ENCODE measurements around the gene ONECUT2. TPM values are rescaled to one million over a fixed set of nuclear protein-coding genes. Genes with fewer than 3 reads are reported as not detected.
"Not testable (repeated sequence)": the region's sequence is repeated elsewhere in the genome, so short reads cannot be mapped to it uniquely, and the experiment has no call there.

ONECUT2 gene
- total RNA-seq, 4 donors from 2014 or later = under 0.01 to 0.06 TPM; not detected in 2

DNA sequence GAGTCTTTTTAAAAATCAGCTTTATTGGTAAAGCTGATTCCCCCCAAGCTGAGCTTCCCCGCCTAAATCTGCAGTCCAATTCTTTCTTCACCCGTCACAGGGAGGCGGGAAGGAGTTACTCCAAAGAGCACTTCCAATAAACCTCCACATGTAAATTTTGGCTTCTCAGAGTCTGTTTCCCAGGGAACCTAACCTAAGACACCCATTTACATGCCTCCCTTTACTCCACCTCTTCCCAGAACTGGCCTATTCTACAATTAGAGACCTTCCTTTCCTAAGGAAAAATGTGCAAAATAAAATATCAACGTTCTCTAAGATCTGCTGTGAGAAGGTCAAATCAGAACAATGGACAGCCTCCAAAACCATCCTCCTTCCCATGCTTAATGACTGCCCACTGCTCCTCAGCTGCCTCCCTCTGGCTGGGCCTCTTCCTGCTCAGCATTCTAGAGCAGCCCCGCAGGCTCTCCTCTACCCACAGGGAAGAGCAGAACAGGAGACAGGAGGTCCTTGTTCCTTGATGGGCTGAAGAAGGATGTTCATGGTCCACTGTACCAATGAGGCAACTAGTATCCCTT, 63.6 kb downstream of the ONECUT2 start:
- TF ChIP-seq, protein P1, sequence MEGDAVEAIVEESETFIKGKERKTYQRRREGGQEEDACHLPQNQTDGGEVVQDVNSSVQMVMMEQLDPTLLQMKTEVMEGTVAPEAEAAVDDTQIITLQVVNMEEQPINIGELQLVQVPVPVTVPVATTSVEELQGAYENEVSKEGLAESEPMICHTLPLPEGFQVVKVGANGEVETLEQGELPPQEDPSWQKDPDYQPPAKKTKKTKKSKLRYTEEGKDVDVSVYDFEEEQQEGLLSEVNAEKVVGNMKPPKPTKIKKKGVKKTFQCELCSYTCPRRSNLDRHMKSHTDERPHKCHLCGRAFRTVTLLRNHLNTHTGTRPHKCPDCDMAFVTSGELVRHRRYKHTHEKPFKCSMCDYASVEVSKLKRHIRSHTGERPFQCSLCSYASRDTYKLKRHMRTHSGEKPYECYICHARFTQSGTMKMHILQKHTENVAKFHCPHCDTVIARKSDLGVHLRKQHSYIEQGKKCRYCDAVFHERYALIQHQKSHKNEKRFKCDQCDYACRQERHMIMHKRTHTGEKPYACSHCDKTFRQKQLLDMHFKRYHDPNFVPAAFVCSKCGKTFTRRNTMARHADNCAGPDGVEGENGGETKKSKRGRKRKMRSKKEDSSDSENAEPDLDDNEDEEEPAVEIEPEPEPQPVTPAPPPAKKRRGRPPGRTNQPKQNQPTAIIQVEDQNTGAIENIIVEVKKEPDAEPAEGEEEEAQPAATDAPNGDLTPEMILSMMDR (IDR thresholded peaks at IDR 0.05) = no peak
- no peak for DNase-seq (ENCODE audit: low spot score)
- ATAC-seq (ENCODE audit: low FRiP score) = no peak

DNA sequence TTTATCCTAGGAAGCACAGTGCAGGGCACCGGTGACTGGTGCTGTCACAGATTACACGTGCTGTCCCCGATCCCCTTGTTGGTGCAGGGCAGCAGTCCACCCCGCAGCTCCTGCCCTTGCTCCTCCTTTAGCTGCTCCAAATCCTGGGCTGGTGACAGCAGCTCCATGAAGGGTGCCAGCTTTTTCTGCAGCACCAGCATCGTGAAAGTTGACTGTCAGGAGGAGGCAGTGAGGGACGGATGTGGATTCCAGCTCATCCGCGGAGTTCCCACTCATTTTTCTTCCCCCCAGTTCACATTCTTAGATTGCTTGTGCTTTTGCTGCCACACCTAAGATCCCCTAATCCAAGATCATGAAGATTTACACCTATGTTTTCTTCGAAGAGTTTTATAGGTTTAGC, 67.5 kb downstream of the ONECUT2 start:
- ATAC-seq (ENCODE audit: low FRiP score) (no peak), DNase-seq (ENCODE audit: low spot score) (no peak)
- TF ChIP-seq, protein P1 (IDR thresholded peaks at IDR 0.05) = no peak

- no peak for ATAC-seq (ENCODE audit: low FRiP score)
- TF ChIP-seq, protein P1 (IDR thresholded peaks at IDR 0.05) = no peak
- no peak for DNase-seq (ENCODE audit: low spot score)
These were observed 70.1 kb downstream of the ONECUT2 start for GRCh38 chr18:57505231-57505630.

DNA sequence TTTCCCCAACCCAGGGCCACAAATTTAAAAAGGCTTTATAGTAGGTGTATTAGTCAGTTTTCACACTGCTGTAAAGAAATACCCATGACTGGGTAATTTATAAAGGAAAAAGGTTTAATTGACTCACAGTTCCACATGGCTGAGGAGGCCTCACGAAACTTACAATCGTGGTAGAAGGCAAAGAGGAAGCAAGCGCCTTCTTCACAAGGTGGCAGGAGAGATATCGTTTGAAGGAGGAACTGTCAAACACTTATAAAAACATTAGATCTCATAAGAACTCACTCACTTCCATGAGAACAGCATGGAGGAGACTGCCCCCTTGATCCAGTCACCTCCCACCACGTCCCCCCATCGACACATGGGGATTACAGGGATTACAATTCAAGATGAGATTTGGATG, 80.9 kb downstream of the ONECUT2 start:
- TF ChIP-seq, protein P1 (IDR thresholded peaks at IDR 0.05) = no peak
- ATAC-seq (ENCODE audit: low FRiP score) = no peak
- no peak for DNase-seq (ENCODE audit: low spot score)

GRCh38 chr18:57518533-57518932, 83.4 kb downstream of the ONECUT2 start:
- no peak for ATAC-seq (ENCODE audit: low FRiP score)
- DNase-seq (ENCODE audit: low spot score) = no peak
- TF ChIP-seq, protein P1 (IDR thresholded peaks at IDR 0.05) = no peak

GRCh38 chr18:57519668-57520424, 84.7 kb downstream of the ONECUT2 start:
- TF ChIP-seq, protein P1 (IDR thresholded peaks at IDR 0.05) = no peak
- ATAC-seq (ENCODE audit: low FRiP score) = no peak

GRCh38 chr18:57522348-57522747, 87.2 kb downstream of the ONECUT2 start:
- not testable (repeated sequence) for ATAC-seq (ENCODE audit: low FRiP score); DNase-seq (ENCODE audit: low spot score)

More at GRCh38 chr18:57519668-57520424, 84.7 kb downstream of the ONECUT2 start:
- no peak for DNase-seq (ENCODE audit: low spot score)

Data from omental fat pad (tissue), 4 donors.